HG02763 (cell line): ENCODE data around the gene PFDN2.
"Not testable (repeated sequence)": the region's sequence is repeated elsewhere in the genome, so short reads cannot be mapped to it uniquely, and the experiment has no call there.

ENCODE experiments used
- ATAC-seq: cut with Tn5 transposase; IDR thresholded peaks from one replicate; pipeline ENCODE4 v1.9.1; 2021; ENCODE audit warnings: mild to moderate bottlenecking, moderate library complexity; ENCODE audit not compliant: unreplicated experiment

PFDN2 gene

GRCh38 chr1:161139766-161140165 is 21.9 kb upstream of the PFDN2 start:
- no peak for ATAC-seq

GRCh38 chr1:161138431-161138830 is 20.6 kb upstream of the PFDN2 start:
- no peak for ATAC-seq

- ATAC-seq, result no peak
Observed at GRCh38 chr1:161137881-161138280, 20.0 kb upstream of the PFDN2 start.

DNA sequence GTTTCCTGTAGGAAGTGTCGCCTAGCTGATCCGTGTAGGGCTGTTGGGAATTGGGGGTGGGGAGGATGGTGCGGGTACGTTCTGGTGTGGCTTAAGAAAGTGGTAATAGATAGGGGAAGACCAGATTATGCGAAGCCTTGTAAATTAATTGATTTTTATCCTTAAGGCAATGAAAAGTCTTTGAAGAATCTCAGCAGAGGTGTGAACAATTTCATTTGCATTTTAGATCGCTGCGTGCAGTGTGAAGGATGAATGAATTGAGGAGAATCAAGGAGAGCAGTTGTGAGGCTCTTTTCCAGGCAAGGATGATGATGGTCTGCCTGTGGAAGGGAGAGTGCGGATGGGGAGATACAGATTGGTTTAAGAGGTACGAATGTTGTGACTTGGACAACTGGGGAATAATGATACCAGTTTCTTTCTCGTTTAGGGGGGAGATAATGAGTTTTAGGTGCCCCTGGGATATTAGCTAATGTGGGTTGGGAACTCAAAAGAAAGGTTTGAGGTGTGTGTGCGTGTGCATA is 15.4 kb upstream of the PFDN2 start:
- ATAC-seq, result no peak

- peak; percentile 93 for ATAC-seq
Observed at GRCh38 chr1:161132410-161133219, 14.8 kb upstream of the PFDN2 start, which contains the start of gene DEDD. TSS of gene DEDD (minus strand) at chr1:161132667. CDS start at chr1:161124462, 8,205 bp downstream.

GRCh38 chr1:161131523-161132409 is 13.9 kb upstream of the PFDN2 start:
- no peak for ATAC-seq

GRCh38 chr1:161130266-161130665 is 12.4 kb upstream of the PFDN2 start:
- ATAC-seq, result no peak

DNA sequence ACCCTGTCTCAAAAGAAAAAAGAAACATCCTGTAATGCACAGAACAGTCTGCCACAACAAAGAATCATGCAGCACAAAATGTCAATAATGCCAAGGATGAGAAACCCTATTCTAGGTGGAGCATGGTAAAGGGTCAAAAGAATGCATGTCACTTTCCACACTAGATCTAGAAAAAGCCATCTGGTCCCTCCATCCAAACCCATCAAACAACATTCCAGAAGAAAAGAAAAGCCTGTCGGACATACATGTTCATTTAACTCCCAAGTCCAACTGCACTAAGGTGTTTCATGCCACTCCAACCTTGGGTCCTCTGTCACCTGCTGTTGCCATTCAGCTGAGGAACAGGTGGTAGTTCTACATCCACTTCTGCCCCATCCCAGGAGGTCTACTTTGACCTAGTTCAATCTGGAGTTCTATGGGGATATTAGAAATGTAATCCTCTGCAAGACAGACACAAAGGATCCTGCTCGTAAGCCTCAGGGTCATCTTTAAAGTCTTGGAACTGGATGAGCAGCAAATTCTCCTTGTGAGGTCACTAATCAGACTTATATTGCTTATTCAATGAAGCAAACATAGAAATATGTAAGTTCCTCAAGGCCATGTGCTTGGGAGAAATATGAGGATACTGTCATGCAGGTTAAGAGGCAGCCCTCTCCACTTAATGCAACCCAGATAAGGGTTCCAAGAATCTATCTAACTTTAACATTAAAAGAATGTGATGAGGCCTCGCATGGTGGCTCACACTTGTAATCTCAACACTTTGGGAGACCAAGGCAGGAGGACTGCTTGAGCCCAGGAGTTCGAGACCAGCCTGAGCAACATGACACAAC is 11.0 kb upstream of the PFDN2 start:
- ATAC-seq, result no peak

DNA sequence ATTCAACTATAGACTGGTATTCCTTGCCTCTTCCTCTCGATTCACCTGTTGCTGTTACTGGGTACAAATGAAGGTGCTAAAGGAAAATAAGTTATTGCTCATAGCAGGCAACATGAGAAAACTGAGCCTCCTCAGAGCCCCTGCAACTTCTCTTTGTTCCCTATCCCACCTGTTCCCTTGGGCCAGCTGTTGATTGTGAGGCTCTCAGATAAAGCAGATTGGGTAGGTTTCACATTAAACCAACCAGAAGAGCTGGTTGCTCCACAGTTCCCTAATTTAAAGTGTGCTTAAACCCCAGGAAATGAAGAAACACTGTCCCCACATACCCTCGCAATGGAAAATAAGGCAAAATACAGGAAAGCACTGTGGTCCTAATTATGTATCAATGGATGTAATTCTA is 9.8 kb upstream of the PFDN2 start:
- no peak for ATAC-seq

DNA sequence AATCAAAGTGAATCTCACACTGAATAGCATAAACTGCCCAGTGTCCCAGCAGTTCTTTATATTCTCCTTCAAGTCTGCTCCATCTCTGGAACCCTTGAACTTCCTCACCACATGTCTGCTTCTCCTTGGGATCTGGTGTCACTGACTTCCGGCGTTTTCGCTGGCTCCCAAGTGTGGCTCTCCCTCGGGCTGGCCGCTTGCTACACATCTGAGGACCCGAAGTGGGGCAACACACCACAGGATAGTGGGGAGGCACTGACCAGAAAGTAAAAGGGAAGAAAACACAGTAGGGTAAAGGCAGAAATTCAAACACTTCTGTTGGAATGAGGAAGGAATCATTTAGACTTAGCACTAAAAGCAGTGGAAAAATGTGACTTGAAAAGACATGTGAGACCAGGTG is 5.1 kb upstream of the PFDN2 start:
- ATAC-seq, result no peak

- ATAC-seq, result no peak
Observed at GRCh38 chr1:161121834-161122233, 4.0 kb upstream of the PFDN2 start.

GRCh38 chr1:161121042-161121650 is 3.3 kb upstream of the PFDN2 start:
- ATAC-seq, result no peak

- ATAC-seq, result no peak
Observed at GRCh38 chr1:161119092-161119903, 1.5 kb upstream of the PFDN2 start.

DNA sequence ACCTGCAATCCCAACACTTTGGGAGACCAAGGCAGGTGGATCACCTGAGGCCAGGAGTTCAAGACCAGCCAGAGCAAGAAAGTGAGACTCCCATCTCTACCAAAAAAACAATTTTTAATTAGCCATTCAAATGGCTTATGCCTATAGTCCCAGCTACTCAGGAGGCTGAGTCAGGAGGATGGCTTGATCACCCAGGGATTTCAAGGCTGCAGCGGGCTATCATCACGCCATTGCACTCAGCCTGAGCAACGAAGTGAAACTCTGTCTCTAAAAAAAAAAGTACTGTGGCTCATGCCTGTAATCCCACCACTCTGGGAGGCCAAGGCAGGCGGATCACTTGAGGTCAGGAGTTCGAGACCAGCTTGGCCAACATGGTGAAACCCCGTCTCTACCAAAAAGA is 1.9 kb downstream of the PFDN2 start:
- ATAC-seq, result not testable (repeated sequence)

- no peak for ATAC-seq
Observed at GRCh38 chr1:161115132-161115711, 2.6 kb downstream of the PFDN2 start.

DNA sequence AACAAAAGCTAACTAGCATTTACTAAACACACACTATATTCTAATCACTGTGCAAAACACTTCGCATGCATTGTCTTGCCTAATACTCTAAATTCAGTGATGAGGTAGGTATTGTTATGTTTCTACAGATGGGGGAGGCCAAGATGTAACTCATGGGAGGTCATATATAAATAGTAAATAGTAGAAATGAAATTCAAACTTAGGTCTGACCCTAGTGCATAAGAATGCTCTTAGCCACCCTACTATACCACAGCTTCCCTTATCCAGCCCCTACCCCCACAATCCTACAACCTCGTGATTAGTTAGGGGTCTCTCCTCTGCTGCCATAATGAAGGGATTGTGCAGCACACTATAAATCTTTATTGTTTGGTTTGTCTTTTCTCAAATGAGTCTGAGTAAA is 3.3 kb downstream of the PFDN2 start:
- ATAC-seq, result no peak

- no peak for ATAC-seq
Observed at GRCh38 chr1:161113915-161114314, 3.9 kb downstream of the PFDN2 start.

GRCh38 chr1:161111527-161111926 is 6.3 kb downstream of the PFDN2 start:
- no peak for ATAC-seq

DNA sequence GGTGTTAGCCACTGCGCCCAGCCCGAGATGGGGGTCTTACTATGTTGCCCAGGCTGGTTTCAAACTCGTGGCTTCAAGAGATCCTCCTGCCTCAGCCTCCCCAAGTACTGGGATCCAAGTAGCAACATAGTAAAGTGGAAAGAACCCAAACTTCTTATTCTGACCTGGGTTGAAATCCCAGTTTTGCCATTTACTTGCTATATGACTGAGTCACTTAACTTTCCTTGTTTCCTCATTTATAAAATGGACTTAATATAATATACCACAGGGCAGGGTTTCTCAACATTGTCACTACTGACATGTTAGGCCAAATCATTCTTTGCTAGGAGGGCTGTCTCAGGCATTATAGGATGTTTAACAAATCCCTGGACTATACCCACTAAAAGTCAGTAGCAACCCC is 6.7 kb downstream of the PFDN2 start:
- ATAC-seq, result no peak
